Measurements from ENCODE around the gene SYT9.

GRCh38 chr11:7437696-7438095 is 186.0 kb downstream of the SYT9 start:
- TF ChIP-seq CTCF (IDR thresholded peaks at IDR 0.05 in 2 of 3, conservative IDR thresholded peaks at IDR 0.05 in 1 of 3; ENCODE audit: insufficient read depth in 2 of 3, low read depth in 1 of 3, low read length in 3 of 3) (no peak), ZBTB8A (IDR thresholded peaks at IDR 0.05; ENCODE audit: partially characterized antibody) (no peak), FOXK1 (CRISPR knock-in tag; IDR thresholded peaks at IDR 0.05; ENCODE audit: borderline replicate concordance) (no peak)
